Heart left ventricle (tissue), 16 donors: ENCODE results near the gene PXK. TPM values are rescaled to one million over a fixed set of nuclear protein-coding genes. Genes with fewer than 3 reads are reported as not detected.

Experiments used
- ATAC-seq, 4 donors: fragments of 200-7000 bp; cut with Tn5 transposase; one replicate each; pipeline ENCODE4 v1.9.1; 2020 to 2022; ENCODE audit warnings: moderate library complexity in 4 of 4, mild to moderate bottlenecking in 3 of 4, moderate number of reproducible peaks in 1 of 4
- DNase-seq, 5 donors: peaks; one replicate each; pipeline ENCODE4 v3.0.0-alpha.2; 2020
- H3K27ac ChIP-seq, 12 donors: fragments of 200-600 bp; sonication (generic) in 4 of 12; one replicate each; pipeline versions ENCODE4 v1.5.0 to v1.8.0; 2016 to 2022; ENCODE audit warnings: mild to moderate bottlenecking in 2 of 12
- H3K27me3 ChIP-seq, 9 donors: fragments of 200-600 bp; sonication (generic) in 2 of 9; one replicate each; pipeline versions ENCODE4 v1.5.1 to v1.8.0; 2016 to 2022; ENCODE audit warnings: mild to moderate bottlenecking in 3 of 9
- H3K36me3 ChIP-seq, 9 donors: fragments of 200-600 bp; sonication (generic) in 2 of 9; one replicate each; pipeline versions ENCODE4 v1.5.0 to v1.8.0; 2018 to 2022; ENCODE audit warnings: mild to moderate bottlenecking in 2 of 9
- H3K4me1 ChIP-seq, 12 donors: fragments of 200-600 bp; sonication (generic) in 4 of 12; one replicate each; pipeline versions ENCODE4 v1.5.0 to v1.8.0; 2016 to 2022; ENCODE audit warnings: mild to moderate bottlenecking in 3 of 12
- H3K4me3 ChIP-seq, 12 donors: fragments of 200-600 bp; sonication (generic) in 4 of 12; one replicate each; pipeline versions ENCODE4 v1.5.0 to v1.8.0; 2017 to 2022; ENCODE audit warnings: mild to moderate bottlenecking in 9 of 12, moderate library complexity in 4 of 12
- H3K9me3 ChIP-seq, 12 donors: fragments of 200-600 bp; sonication (generic) in 4 of 12; one replicate each; pipeline versions ENCODE4 v1.5.0 to v1.8.0; 2016 to 2022; ENCODE audit warnings: mild to moderate bottlenecking in 1 of 12
- CTCF ChIP-seq, 12 donors: fragments of 200-600 bp; sonication (generic) in 4 of 12; IDR thresholded peaks; one replicate each; pipeline versions ENCODE4 v1.5.0 to v1.8.0; 2018 to 2022; ENCODE audit warnings: antibody characterized with exemption in 12 of 12, mild to moderate bottlenecking in 5 of 12
- POLR2A ChIP-seq, 2 donors: fragments of 450-650 bp; IDR thresholded peaks; one replicate each; pipeline ENCODE4 v1.6.1; 2017; ENCODE audit warnings: antibody characterized with exemption in 2 of 2, mild to moderate bottlenecking in 2 of 2, moderate library complexity in 2 of 2
- WGBS, 4 donors: extraction: QIAGEN DNeasy Blood & Tissue Kit in 2 of 4; methylation state at CpG; one replicate each; pipeline versions ENCODE4 v1.1.5 to v1.1.7; 2013 to 2018; 5-methylcytosine and 5-hydroxymethylcytosine counted together
- intact Hi-C, 10 donors: fragments of 100-400 bp; cut with DNase I; formaldehyde crosslinking; loops; one replicate each; pipeline versions ENCODE4 v1.11.1 to v1.14.2; 2022
- polyA plus RNA-seq, 2 donors: library from polyadenylated mRNA; stranded (reverse); fragments of 200-250 nt; gene quantifications; one replicate each; pipeline ENCODE4 v1.2.3, GENCODE V29; 2013
- total RNA-seq, 9 donors: library from RNA; depleted of rRNA in 2 of 9; stranded (reverse); fragments of >200 nt in 2 of 9; fragmentation: NEBNext Ultra II Directional in 3 of 9; extraction: Animal tissue kit (Norgen Biotek cat#: 25700) in 3 of 9; gene quantifications; one replicate each; pipeline versions ENCODE4 v1.1.0 to v1.2.4, GENCODE V29; 2016 to 2023
- donor health status: ischemic (EF 13 %, LVEDD 7.1; RV severe dilation, severe dysfunction).
- donor health status: healthy with polysubstance abuse.
- donor health status: DM: no; HTN: yes; CAD: no.
- donor health status: DM: no; HTN: no; CAD: no.
- donor health status: ischemic (EF 25% LVEDD 6.9; RV normal size, moderate dysfunction).
- donor health status: ischemic (EF 25% LVEDD 5.7; RV mildly dilated, moderate dysfunction).
- donor health status: healthy.
- donor health status: DM: yes; HTN: yes; CAD: no.
- donor health status: ischemic (EF 35%, LVEDD 5.7; RV mildly dilated, moderate dysfunction).
- donor health status: nonischemic (EF 11% LVEDD 7.7; RV severe dilation, severe dysfunction).
- donor health status: DM: yes; HTN: yes; CAD: no.
- donor health status: PGD.
- donor health status: ischemic (EF 29% LVEDD 5.4; RV normal size, mild dysfunction).
- donor health status: nonischemic (EF 23%, LVEDD 6.1; RV moderate dilation, normal function).

Gene PXK
- total and polyA plus RNA-seq, 11 donors = 3.4 to 24.3 (median 12.7) TPM

- no peak for TF ChIP-seq POLR2A (IDR thresholded peaks at IDR 0.05)
- no peak for TF ChIP-seq CTCF (IDR thresholded peaks at IDR 0.05)
- Histone ChIP-seq H3K4me1 (peaks cover 0 to 6% (median 2%) of the 10 kb centered on the region in 12 donors), H3K9me3 (no peaks in the 10 kb centered on the region), H3K36me3 (peaks cover 0 to 89% (median 59%) of the 10 kb centered on the region in 9 donors), H3K4me3 (no peak overlapping the region), H3K27ac (no peak overlapping the region), H3K27me3 (no peaks in the 10 kb centered on the region)
- WGBS, 4 donors = 74 to 85% (median 77%) methylated on average over 4 of the region's 4 CpGs
- DNase-seq (no peak), ATAC-seq (peak in 2 of 4 donors; percentile 56 to 75)
- intact Hi-C loops = no loop called here
These were observed 71.7 kb downstream of the PXK start for GRCh38 chr3:58404396-58404795.

- peaks cover 0 to 7% (median 0%) of the 10 kb centered on the region in 12 donors for H3K4me1 ChIP-seq
- H3K36me3 ChIP-seq = peaks cover 0 to 88% (median 65%) of the 10 kb centered on the region in 9 donors
- 87 to 94% (median 93%) methylated on average over 5 of the region's 5 CpGs for WGBS, 4 donors
- no peaks in the 10 kb centered on the region for H3K27me3 ChIP-seq
- no peak overlapping the region for H3K4me3 ChIP-seq
- DNase-seq (no peak), ATAC-seq (no peak)
- TF ChIP-seq CTCF (IDR thresholded peaks at IDR 0.05) = no peak
- no peak for TF ChIP-seq POLR2A (IDR thresholded peaks at IDR 0.05)
- intact Hi-C loops = no loop called here
- no peak overlapping the region for H3K27ac ChIP-seq
- H3K9me3 ChIP-seq = no peaks in the 10 kb centered on the region
These were observed 76.2 kb downstream of the PXK start for GRCh38 chr3:58408906-58409305.

- DNase-seq (no peak), ATAC-seq (no peak)
- Histone ChIP-seq H3K4me1 (peaks cover 0 to 14% (median 3%) of the 10 kb centered on the region in 12 donors), H3K27ac (peak overlapping the region in 1 of 12 donors; percentile 32), H3K27me3 (no peaks in the 10 kb centered on the region), H3K4me3 (no peak overlapping the region), H3K9me3 (no peaks in the 10 kb centered on the region), H3K36me3 (peaks cover 0 to 80% (median 57%) of the 10 kb centered on the region in 9 donors)
- intact Hi-C loops = loop anchor here in 8 of 10 donors (5.0 to 10.0 kb wide), 3 partner anchors 77 to 225 kb away; partner anchors contain the start of gene PXK (in 5 of the 8)
- 76 to 92% (median 91%) methylated on average over 3 of the region's 3 CpGs for WGBS, 4 donors
- no peak for TF ChIP-seq CTCF (IDR thresholded peaks at IDR 0.05)
- no peak for TF ChIP-seq POLR2A (IDR thresholded peaks at IDR 0.05)
These were observed 77.0 kb downstream of the PXK start for GRCh38 chr3:58409663-58410062.

- Histone ChIP-seq H3K4me1 (peaks cover 0 to 18% (median 4%) of the 10 kb centered on the region in 12 donors), H3K9me3 (no peaks in the 10 kb centered on the region), H3K4me3 (no peak overlapping the region), H3K36me3 (peaks cover 0 to 71% (median 52%) of the 10 kb centered on the region in 9 donors), H3K27ac (no peak overlapping the region), H3K27me3 (no peaks in the 10 kb centered on the region)
- DNase-seq (no peak), ATAC-seq (peak in 1 of 4 donors; percentile 29)
- intact Hi-C loops = loop anchor here in 8 of 10 donors (5.0 to 10.0 kb wide), 3 partner anchors 79 to 226 kb away; partner anchors contain the start of gene PXK (in 5 of the 8)
- TF ChIP-seq POLR2A (IDR thresholded peaks at IDR 0.05) = no peak
- no peak for TF ChIP-seq CTCF (IDR thresholded peaks at IDR 0.05)
- WGBS, 4 donors = 98 to 99% (median 98%) methylated on average over 3 of the region's 3 CpGs
These were observed 78.3 kb downstream of the PXK start for GRCh38 chr3:58411036-58411435.
